Spinal cord (tissue), 10 donors: ENCODE data around the gene TUBB4B. TPM values are rescaled to one million over a fixed set of nuclear protein-coding genes. Genes with fewer than 3 reads are reported as not detected.

Experiments
- DNase-seq, 6 donors: peaks; one replicate each; pipeline versions ENCODE4 v3.0.0 to v3.0.0-alpha.2; 2013 to 2015; ENCODE audit warnings: low spot score in 6 of 6, low read depth in 4 of 6
- H3K27ac ChIP-seq: one replicate; pipeline ENCODE4 v1.5.1; 2013; ENCODE audit warnings: low read depth, low read length, control low read depth
- H3K27me3 ChIP-seq: one replicate; pipeline ENCODE4 v1.6.1; 2013; ENCODE audit warnings: low read length; ENCODE audit not compliant: control insufficient read depth, insufficient read depth
- H3K36me3 ChIP-seq: one replicate; pipeline ENCODE4 v1.6.1; 2013; ENCODE audit warnings: low read length; ENCODE audit not compliant: control insufficient read depth, insufficient read depth
- H3K4me1 ChIP-seq: one replicate; pipeline ENCODE4 v1.6.1; 2013; ENCODE audit warnings: low read length; ENCODE audit not compliant: control insufficient read depth, insufficient read depth
- H3K4me3 ChIP-seq: one replicate; pipeline ENCODE4 v1.5.1; 2013; ENCODE audit warnings: low read depth, low read length, control low read depth
- H3K9me3 ChIP-seq: one replicate; pipeline ENCODE4 v1.6.1; 2013; ENCODE audit warnings: low read length; ENCODE audit not compliant: control insufficient read depth, insufficient read depth
- WGBS: methylation state at CpG from one replicate; pipeline ENCODE4 v1.1.5; 2013; ENCODE audit warnings: missing lambda C conversion rate; ENCODE audit not compliant: insufficient coverage; 5-methylcytosine and 5-hydroxymethylcytosine counted together
- polyA plus RNA-seq, 2 donors: library from polyadenylated mRNA; unstranded; fragments of 120-200 nt; gene quantifications; one replicate each; pipeline ENCODE4 v1.2.1, GENCODE V29; 2013; ENCODE audit not compliant: insufficient read length in 2 of 2
- total RNA-seq, 2 donors: library from RNA; depleted of rRNA in 1 of 2; stranded (reverse); fragments of 120-200 nt in 1 of 2; fragments of >200 nt in 1 of 2; gene quantifications; one replicate each; pipeline versions ENCODE4 v1.2.3 to v1.2.4, GENCODE V29; 2013 to 2014
- donor health status: healthy.

Gene TUBB4B
- total and polyA plus RNA-seq, 4 donors: 152 to 441 (median 342) TPM

DNA sequence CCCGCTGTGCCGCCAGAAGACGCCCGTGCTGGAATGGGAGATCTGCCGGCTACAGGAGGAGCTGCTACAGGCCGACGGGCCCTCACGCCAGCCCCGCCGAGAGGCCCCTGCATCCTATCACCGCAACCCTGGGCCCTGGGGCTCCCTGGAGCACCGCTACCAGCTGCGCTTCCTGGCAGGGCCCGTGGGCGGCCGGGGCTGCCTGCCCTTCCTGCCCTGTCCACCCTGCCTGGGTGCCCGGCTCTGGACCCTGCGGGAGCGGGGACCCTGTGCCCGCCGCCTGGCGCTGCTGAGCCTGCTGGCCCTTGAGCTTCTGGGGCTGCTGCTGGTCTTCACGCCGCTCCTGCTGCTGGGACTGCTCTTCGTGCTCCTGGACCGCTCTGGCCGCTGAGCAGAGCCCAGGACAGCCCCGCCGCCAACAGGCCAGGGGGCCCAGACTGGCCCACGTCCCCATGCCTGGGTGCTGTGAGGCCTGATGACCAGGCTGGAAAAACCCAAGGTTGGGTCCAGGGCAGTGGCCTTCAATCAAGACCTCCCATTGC is 22.8 kb upstream of the TUBB4B start:
- no peak for DNase-seq
- Histone ChIP-seq H3K27me3 (no peaks in the 10 kb centered on the region), H3K4me1 (peaks cover 26% of the 10 kb centered on the region), H3K9me3 (no peaks in the 10 kb centered on the region), H3K36me3 (peaks cover 77% of the 10 kb centered on the region), H3K4me3 (no peak overlapping the region), H3K27ac (no peak overlapping the region)
- 96% methylated on average over 30 of the region's 30 CpGs for WGBS

DNA sequence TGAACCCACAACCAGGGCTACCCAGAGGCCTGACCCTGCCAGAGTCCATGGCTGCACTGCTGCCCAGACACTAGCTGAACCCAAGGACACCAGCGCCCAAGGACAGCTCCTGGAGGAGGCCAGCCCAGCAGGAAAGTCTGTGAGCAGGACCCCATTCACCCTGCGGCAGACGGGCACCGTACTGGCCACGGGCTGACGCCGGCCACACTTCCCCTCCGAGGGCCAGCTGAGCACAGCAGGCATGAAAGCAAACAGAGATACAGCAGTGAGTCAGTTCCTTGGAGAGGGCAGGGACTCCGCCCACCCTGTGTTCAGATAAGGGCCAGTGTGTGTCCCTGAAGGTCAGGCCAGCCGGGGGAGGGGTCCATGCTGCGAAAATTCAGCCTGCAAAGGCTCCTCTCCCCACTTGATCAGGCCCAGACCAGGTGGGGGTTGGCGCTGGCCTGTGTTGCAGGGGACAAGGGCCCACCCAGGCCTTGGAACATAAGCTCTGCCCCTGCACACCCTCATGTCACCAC is 22.3 kb upstream of the TUBB4B start:
- Histone ChIP-seq H3K9me3 (no peaks in the 10 kb centered on the region), H3K4me3 (no peak overlapping the region), H3K27ac (no peak overlapping the region), H3K4me1 (peaks cover 29% of the 10 kb centered on the region), H3K27me3 (no peaks in the 10 kb centered on the region), H3K36me3 (peaks cover 72% of the 10 kb centered on the region)
- DNase-seq: no peak
- WGBS: 87% methylated on average over 12 of the region's 12 CpGs

DNA sequence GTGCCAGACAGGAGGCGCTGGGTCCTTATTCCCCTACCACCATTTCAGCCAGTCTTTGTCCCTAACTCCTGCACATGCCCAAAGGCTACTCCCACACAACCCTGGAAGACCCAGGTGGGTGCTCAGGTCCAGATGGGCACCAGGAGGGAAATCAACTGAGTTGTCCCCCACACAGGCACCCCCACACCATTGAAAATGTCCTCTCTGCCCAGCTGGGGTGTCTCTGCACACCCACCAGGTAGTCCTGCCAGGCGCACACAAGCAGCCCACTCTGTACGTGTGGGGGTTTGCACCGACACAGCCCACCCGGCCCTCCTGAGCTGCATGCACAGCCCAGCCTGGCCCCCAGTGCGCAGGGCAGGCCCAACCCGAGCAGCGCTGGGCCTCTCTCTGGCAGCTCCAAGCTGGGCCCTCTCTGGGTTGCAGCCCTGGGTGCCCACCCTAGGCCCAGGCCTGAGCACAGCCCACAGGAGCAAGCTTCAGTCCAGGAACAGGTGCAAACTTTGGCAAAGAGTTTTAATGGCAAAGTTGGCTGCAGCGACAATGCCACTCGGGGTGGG is 21.2 kb upstream of the TUBB4B start:
- WGBS: 94% methylated on average over 10 of the region's 10 CpGs
- H3K27me3 ChIP-seq: no peaks in the 10 kb centered on the region
- peaks cover 34% of the 10 kb centered on the region for H3K4me1 ChIP-seq
- no peak overlapping the region for H3K27ac ChIP-seq
- H3K36me3 ChIP-seq: peaks cover 61% of the 10 kb centered on the region
- H3K4me3 ChIP-seq: no peak overlapping the region
- no peak for DNase-seq
- no peaks in the 10 kb centered on the region for H3K9me3 ChIP-seq

- Histone ChIP-seq H3K27me3 (no peaks in the 10 kb centered on the region), H3K27ac (no peak overlapping the region), H3K36me3 (peaks cover 55% of the 10 kb centered on the region), H3K9me3 (no peaks in the 10 kb centered on the region), H3K4me3 (no peak overlapping the region), H3K4me1 (peaks cover 36% of the 10 kb centered on the region)
- DNase-seq: no peak
- WGBS: 88% methylated on average over 51 of the region's 52 CpGs
Observed at GRCh38 chr9:137220317-137221094, 20.6 kb upstream of the TUBB4B start.

- peaks cover 49% of the 10 kb centered on the region for H3K36me3 ChIP-seq
- no peaks in the 10 kb centered on the region for H3K27me3 ChIP-seq
- no peak overlapping the region for H3K4me3 ChIP-seq
- H3K4me1 ChIP-seq: peaks cover 36% of the 10 kb centered on the region
- no CpG with 5 or more reads among the region's 14 CpGs for WGBS
- H3K9me3 ChIP-seq: no peaks in the 10 kb centered on the region
- no peak overlapping the region for H3K27ac ChIP-seq
- no peak for DNase-seq
Observed at GRCh38 chr9:137221095-137221505, 20.0 kb upstream of the TUBB4B start.

GRCh38 chr9:137221506-137222111 is 19.5 kb upstream of the TUBB4B start:
- peaks cover 44% of the 10 kb centered on the region for H3K36me3 ChIP-seq
- DNase-seq: peak in 2 of 6 donors; percentile 30 to 37

DNA sequence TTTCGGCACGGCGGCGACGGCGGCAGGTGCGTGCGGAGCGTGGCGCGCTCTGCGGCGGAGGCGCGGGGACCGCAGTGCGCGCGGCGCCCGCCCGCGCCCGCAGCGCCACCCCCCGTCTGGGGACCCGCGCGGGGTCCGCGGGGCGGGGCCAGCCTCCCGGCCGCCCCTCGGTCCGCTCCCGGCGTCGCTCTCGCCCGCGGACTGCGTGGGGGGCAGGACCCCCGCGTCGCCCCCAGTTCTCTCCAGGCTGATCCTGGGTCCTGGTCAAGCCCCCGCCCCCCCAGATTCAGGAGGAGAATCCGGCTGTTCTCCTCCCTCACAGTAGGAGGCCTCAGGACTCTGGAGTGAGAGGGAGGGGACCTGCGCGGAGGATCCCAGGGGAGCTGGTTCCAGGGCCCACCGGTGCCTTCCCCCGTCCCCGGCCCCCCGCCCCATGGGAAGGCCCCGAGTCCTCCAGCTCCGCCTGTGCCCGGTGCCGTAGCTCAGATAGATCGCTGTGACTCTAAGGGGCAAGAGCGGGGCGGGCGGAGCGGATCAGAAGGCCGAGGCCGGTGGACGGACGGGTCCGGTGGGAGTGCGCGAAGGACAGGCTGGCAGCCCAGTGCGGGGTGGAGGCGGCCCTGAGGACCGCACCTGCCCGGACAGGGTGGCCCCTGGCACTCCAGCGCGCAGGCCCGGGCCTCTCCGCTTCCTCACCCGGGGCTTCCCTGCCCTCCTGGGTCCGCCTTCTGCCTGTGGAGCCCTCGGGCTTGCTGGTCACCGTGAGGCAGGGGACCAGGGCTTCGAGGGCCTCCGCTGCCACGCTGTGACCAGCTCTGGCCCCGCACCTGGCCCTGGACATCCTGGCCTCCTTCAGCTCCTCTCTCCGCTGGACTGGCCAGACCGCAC is 18.7 kb upstream of the TUBB4B start, which contains the start of gene RNF208:
RNF208 (minus strand) TSS at position 51 of the 888 bp plus-strand sequence. CDS start 1,028 bp downstream, outside the sequence.
- peaks cover 35% of the 10 kb centered on the region for H3K36me3 ChIP-seq
- peak within 1 kb of the TSS; percentile 75 for H3K27ac ChIP-seq
- H3K9me3 ChIP-seq: no peaks in the 10 kb centered on the region
- peak in 2 of 6 donors; percentile 70 for DNase-seq
- H3K27me3 ChIP-seq: no peaks in the 10 kb centered on the region
- 3% methylated on average over 86 of the region's 88 CpGs for WGBS
- H3K4me1 ChIP-seq: peaks cover 40% of the 10 kb centered on the region
- H3K4me3 ChIP-seq: peak within 1 kb of the TSS; percentile 60

More at GRCh38 chr9:137221506-137222111, 19.5 kb upstream of the TUBB4B start:
- Histone ChIP-seq H3K4me3 (peak overlapping the region; percentile 24), H3K9me3 (no peaks in the 10 kb centered on the region), H3K27ac (no peak overlapping the region), H3K4me1 (peaks cover 36% of the 10 kb centered on the region), H3K27me3 (no peaks in the 10 kb centered on the region)
- WGBS: 3% methylated on average over 61 of the region's 61 CpGs

GRCh38 chr9:137223078-137223970 is 17.8 kb upstream of the TUBB4B start:
- under 1% methylated on average over 63 of the region's 63 CpGs for WGBS
- H3K36me3 ChIP-seq: peaks cover 27% of the 10 kb centered on the region
- H3K9me3 ChIP-seq: no peaks in the 10 kb centered on the region
- H3K4me3 ChIP-seq: peak overlapping the region; percentile 60
- H3K27me3 ChIP-seq: no peaks in the 10 kb centered on the region
- DNase-seq: peak; percentile 88 to 100 (median 96)
- H3K4me1 ChIP-seq: peaks cover 43% of the 10 kb centered on the region
- peak overlapping the region; percentile 75 for H3K27ac ChIP-seq
